K562 (cell line): ENCODE results near the gene RALGPS1. TPM values are rescaled to one million over a fixed set of nuclear protein-coding genes. Genes with fewer than 3 reads are reported as not detected.

Experiments
- ATAC-seq: fragments of 200-7000 bp; cut with Tn5 transposase; 3 replicates; pipeline ENCODE4 v1.9.1; 2020; ENCODE audit warnings: moderate library complexity
- BruUV-seq: library from RNA; stranded (reverse); fragments of 400-500 nt; replicated peaks from 2 replicates; lab custom pipeline; 2021; lab: Mats Ljungman, UMichigan
- CTCF ChIA-PET: fragments of 300-600 bp; formaldehyde crosslinking; extraction: SDS; loops from one replicate; lab custom pipeline; 2021; ENCODE audit warnings: low intra/inter-chr PET ratio; lab: Yijun Ruan, JAX
- POLR2A ChIA-PET: fragments of 300-600, 350-650 bp; sonication (Branson Sonifier 250); formaldehyde crosslinking; extraction: SDS; loops from one replicate; lab custom pipeline; 2021; ENCODE audit warnings: antibody characterized with exemption, inconsistent platforms; lab: Yijun Ruan, JAX
- DNase-seq, 4 experiments: peaks; one replicate each; pipeline versions ENCODE4 v3.0.0 to v3.0.0-alpha.2; 2011 to 2018; ENCODE audit warnings: low spot score in 3 of 4, mixed read lengths in 3 of 4; ENCODE audit errors: extremely low read depth in 1 of 4
- FAIRE-seq: peaks from 2 replicates; lab custom pipeline; 2011; peaks lifted over from hg19 to GRCh38; lab: Jason Lieb, UNC
- H2AFZ ChIP-seq: 2 replicates; pipeline ENCODE4 v1.6.0; 2011; ENCODE audit warnings: low read depth, low read length, control low read depth, inconsistent platforms
- H3K27ac ChIP-seq: fragments of 200-600 bp; 3 replicates; pipeline ENCODE4 v1.8.0; 2011; ENCODE audit warnings: low read depth, mild to moderate bottlenecking, control low read depth, inconsistent platforms, low read length, moderate library complexity, mixed read lengths; ENCODE audit errors: extremely low read depth
- H3K27me3 ChIP-seq, 2 experiments: fragments of 300-600 bp in 1 of 2; 2 replicates in 1 of 2; 3 replicates in 1 of 2; pipeline versions ENCODE4 v1.6.0 to v1.8.0; 2011; ENCODE audit warnings: inconsistent platforms in 2 of 2, low read length in 2 of 2, mild to moderate bottlenecking in 1 of 2, mixed read lengths in 1 of 2, moderate library complexity in 1 of 2; ENCODE audit not compliant: control insufficient read depth in 2 of 2, insufficient read depth in 2 of 2
- H3K36me3 ChIP-seq: fragments of 300-600 bp; 3 replicates; pipeline ENCODE4 v1.8.0; 2011; ENCODE audit warnings: mild to moderate bottlenecking, low read length, inconsistent platforms; ENCODE audit not compliant: control insufficient read depth, insufficient read depth
- H3K4me1 ChIP-seq, 2 experiments: fragments of 200-600 bp in 1 of 2; replicated peaks in 1 of 2; 2 replicates in 1 of 2; 3 replicates in 1 of 2; pipeline versions ENCODE4 v1.5.1 to v1.8.0; 2011; ENCODE audit warnings: inconsistent platforms in 2 of 2, low read length in 2 of 2, mild to moderate bottlenecking in 1 of 2, mixed read lengths in 1 of 2, moderate library complexity in 1 of 2; ENCODE audit not compliant: control insufficient read depth in 2 of 2, insufficient read depth in 2 of 2
- H3K4me2 ChIP-seq: 2 replicates; pipeline ENCODE4 v1.6.1; 2011; ENCODE audit warnings: low read length, control low read depth, inconsistent platforms, mixed read lengths; ENCODE audit not compliant: insufficient read depth
- H3K4me3 ChIP-seq: fragments of 200-600 bp; sonication (generic), shearing (Covaris generic); 2 replicates; pipeline ENCODE4 v1.5.1; 2016; ENCODE audit warnings: control low read depth, inconsistent platforms
- H3K79me2 ChIP-seq: fragments of 200-600 bp; 3 replicates; pipeline ENCODE4 v1.8.0; 2011; ENCODE audit warnings: low read length, inconsistent platforms; ENCODE audit not compliant: control insufficient read depth, insufficient read depth
- H3K9ac ChIP-seq, 2 experiments: 2 replicates each; pipeline versions ENCODE4 v1.6.0 to v1.6.1; 2011; ENCODE audit warnings: low read depth in 2 of 2, low read length in 2 of 2, control low read depth in 1 of 2, inconsistent platforms in 1 of 2, mild to moderate bottlenecking in 1 of 2, mixed read lengths in 1 of 2; ENCODE audit not compliant: insufficient read depth in 1 of 2
- H3K9me1 ChIP-seq: one replicate; pipeline ENCODE4 v1.6.0; 2011; ENCODE audit warnings: inconsistent platforms, mild to moderate bottlenecking, low read length, moderate library complexity; ENCODE audit not compliant: control insufficient read depth, insufficient read depth
- H3K9me3 ChIP-seq: replicated peaks from 2 replicates; pipeline ENCODE4 v1.5.1; 2011; ENCODE audit warnings: low read depth, low read length, inconsistent platforms; ENCODE audit not compliant: control insufficient read depth, insufficient read depth
- H4K20me1 ChIP-seq: replicated peaks from 2 replicates; pipeline ENCODE4 v1.6.1; 2011; ENCODE audit warnings: low read length, inconsistent platforms, mixed read lengths; ENCODE audit not compliant: control insufficient read depth, insufficient read depth
- HCFC1 ChIP-seq: IDR thresholded peaks from 2 replicates; pipeline ENCODE4 v1.6.1; 2012; ENCODE audit warnings: low read depth, low read length, improper control_type of control experiment
- SMAD4 ChIP-seq: fragments of 250-450 bp; sonication (Bioruptor Pico); conservative IDR thresholded peaks from 2 replicates; pipeline ENCODE4 v1.8.0; 2021; ENCODE audit warnings: inconsistent platforms, mild to moderate bottlenecking, moderate library complexity
- SOX6 ChIP-seq: fragments of 450-650 bp; IDR thresholded peaks from 2 replicates; pipeline ENCODE4 v1.6.1; 2014; ENCODE audit warnings: mild to moderate bottlenecking
- ZC3H8 ChIP-seq: fragments of 450-650 bp; IDR thresholded peaks from 2 replicates; pipeline ENCODE4 v1.6.1; 2017
- ZZZ3 ChIP-seq: fragments of 450-650 bp; IDR thresholded peaks from 2 replicates; pipeline ENCODE4 v1.6.1; 2016; ENCODE audit warnings: antibody characterized with exemption, mild to moderate bottlenecking, moderate library complexity
- WGBS: fragments of 100-300 bp; shearing (Covaris generic); methylation state at CpG from one replicate; pipeline ENCODE4 v1.1.6; 2016; ENCODE audit warnings: low coverage, mixed read lengths; ENCODE audit not compliant: insufficient coverage; ENCODE audit errors: missing lambda C conversion rate; 5-methylcytosine and 5-hydroxymethylcytosine counted together
- in situ Hi-C: fragments of 300-500 bp; cut with MboI; formaldehyde crosslinking; loops from 4 replicates; pipeline ENCODE4 v1.15.0; 2018; ENCODE audit warnings: inconsistent platforms, mixed read lengths
- intact Hi-C: fragments of 100-400 bp; cut with micrococcal nuclease; formaldehyde crosslinking; loops from 2 replicates; pipeline ENCODE4 v1.14.2; 2022
- polyA plus RNA-seq, 8 experiments: library from polyadenylated mRNA; depleted of rRNA in 4 of 8; stranded (reverse) in 5 of 8; unstranded in 3 of 8; fragments of >200 nt; fragmentation: Nextera tagmentation in 2 of 8; fragmentation: Illumina TruSeq in 1 of 8; extraction: Ambion mirVana in 2 of 8; extraction: Trizol in 1 of 8; gene quantifications; 2 replicates each; pipeline versions ENCODE4 v1.2.1 to v1.2.3, GENCODE V29; 2011 to 2014; ENCODE audit warnings: inconsistent platforms in 1 of 8, missing spikeins in 1 of 8
- total RNA-seq, 7 experiments: library from RNA; depleted of rRNA in 6 of 7; stranded (reverse); fragments of >200 nt in 6 of 7; fragmentation: Illumina TruSeq in 2 of 7; extraction: Trizol in 2 of 7; gene quantifications; 2 replicates each; pipeline versions ENCODE4 v1.2.1 to v1.2.3, GENCODE V29; 2011 to 2021; ENCODE audit warnings: low replicate concordance in 1 of 7
- TF ChIP-seq, protein P1 (sequence below), 2 experiments: fragments of 450-650 bp; formaldehyde crosslinking in 1 of 2; IDR thresholded peaks; 2 replicates each; pipeline versions ENCODE4 v1.4.0 to v1.6.1; 2014 to 2020; ENCODE audit warnings: mild to moderate bottlenecking in 2 of 2, borderline replicate concordance in 1 of 2, low read depth in 1 of 2

The RALGPS1 gene
- total and polyA plus RNA-seq, 9 of the 15 experiments (the other 6 are each of a cell fraction or from before 2014, with no cell fraction given), result 0.04 to 2.6 (median 1.5) TPM

DNA sequence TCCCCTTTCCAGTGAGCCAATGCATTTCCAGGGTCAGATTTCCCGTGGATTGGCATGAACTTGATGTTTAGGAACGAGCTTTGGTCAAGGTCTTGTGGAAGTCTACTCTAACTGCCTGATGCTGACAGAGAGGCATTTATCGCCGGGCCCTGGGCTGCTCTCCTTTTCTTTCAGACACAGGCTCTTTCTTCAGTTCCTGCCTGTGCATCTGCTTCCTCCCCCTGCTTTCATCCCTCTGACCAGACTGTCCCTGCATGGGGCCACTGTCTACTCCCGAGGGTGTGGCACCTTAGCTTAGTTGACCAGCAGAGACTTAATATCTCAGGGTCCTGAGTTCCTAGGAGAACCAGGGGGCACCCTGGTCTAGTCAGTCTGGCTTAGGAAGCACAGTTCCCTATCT is 41.2 kb downstream of the RALGPS1 start:
- Histone ChIP-seq H3K9me1 (no peaks in the 10 kb centered on the region), H3K9me3 (no peaks in the 10 kb centered on the region), H3K36me3 (no peaks in the 10 kb centered on the region), H4K20me1 (no peaks in the 10 kb centered on the region), H2AFZ (no peak overlapping the region), H3K9ac (no peak overlapping the region), H3K4me3 (no peak overlapping the region), H3K4me1 (peaks cover 5 to 18% of the 10 kb centered on the region in 2 experiments; a peak in 3 of 5 replicates), H3K4me2 (no peak overlapping the region), H3K27me3 (peaks cover 0 to 3% of the 10 kb centered on the region in 2 experiments; a peak in 2 of 5 replicates), H3K79me2 (no peaks in the 10 kb centered on the region), H3K27ac (no peak overlapping the region)
- no peak for ATAC-seq
- BruUV-seq, result no TSS peak
- 25% methylated on average over 5 of the region's 5 CpGs for WGBS
- ChIA-PET POLR2A (no interaction called here), CTCF (interaction anchor here (0.6 kb wide), 1 partner anchor 11 kb away, joined by 3 read pairs; no protein-coding TSS in a partner anchor)
- in situ Hi-C loops, result no loop called here
- no peak for FAIRE-seq
- peak in 2 of 4 experiments; percentile 23 to 27 for DNase-seq
- intact Hi-C loops, result no loop called here
- TF ChIP-seq SMAD4 (CRISPR knock-in tag) (0 out of 2 replicates have a peak, but pooled peaks have one; percentile 20), ZZZ3 (no peak), SOX6 (no peak), ZC3H8 (no peak)

GRCh38 chr9:126956917-126957686 is 42.5 kb downstream of the RALGPS1 start:
- BruUV-seq, result no TSS peak
- TF ChIP-seq HCFC1, result no peak
- TF ChIP-seq, protein P1, sequence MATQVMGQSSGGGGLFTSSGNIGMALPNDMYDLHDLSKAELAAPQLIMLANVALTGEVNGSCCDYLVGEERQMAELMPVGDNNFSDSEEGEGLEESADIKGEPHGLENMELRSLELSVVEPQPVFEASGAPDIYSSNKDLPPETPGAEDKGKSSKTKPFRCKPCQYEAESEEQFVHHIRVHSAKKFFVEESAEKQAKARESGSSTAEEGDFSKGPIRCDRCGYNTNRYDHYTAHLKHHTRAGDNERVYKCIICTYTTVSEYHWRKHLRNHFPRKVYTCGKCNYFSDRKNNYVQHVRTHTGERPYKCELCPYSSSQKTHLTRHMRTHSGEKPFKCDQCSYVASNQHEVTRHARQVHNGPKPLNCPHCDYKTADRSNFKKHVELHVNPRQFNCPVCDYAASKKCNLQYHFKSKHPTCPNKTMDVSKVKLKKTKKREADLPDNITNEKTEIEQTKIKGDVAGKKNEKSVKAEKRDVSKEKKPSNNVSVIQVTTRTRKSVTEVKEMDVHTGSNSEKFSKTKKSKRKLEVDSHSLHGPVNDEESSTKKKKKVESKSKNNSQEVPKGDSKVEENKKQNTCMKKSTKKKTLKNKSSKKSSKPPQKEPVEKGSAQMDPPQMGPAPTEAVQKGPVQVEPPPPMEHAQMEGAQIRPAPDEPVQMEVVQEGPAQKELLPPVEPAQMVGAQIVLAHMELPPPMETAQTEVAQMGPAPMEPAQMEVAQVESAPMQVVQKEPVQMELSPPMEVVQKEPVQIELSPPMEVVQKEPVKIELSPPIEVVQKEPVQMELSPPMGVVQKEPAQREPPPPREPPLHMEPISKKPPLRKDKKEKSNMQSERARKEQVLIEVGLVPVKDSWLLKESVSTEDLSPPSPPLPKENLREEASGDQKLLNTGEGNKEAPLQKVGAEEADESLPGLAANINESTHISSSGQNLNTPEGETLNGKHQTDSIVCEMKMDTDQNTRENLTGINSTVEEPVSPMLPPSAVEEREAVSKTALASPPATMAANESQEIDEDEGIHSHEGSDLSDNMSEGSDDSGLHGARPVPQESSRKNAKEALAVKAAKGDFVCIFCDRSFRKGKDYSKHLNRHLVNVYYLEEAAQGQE (IDR thresholded peaks at IDR 0.05; ENCODE audit: borderline replicate concordance), result peak; percentile 96
- TF ChIP-seq, protein P1 (CRISPR knock-in tag; IDR thresholded peaks at IDR 0.05; ENCODE audit: low read depth), result no peak

More at GRCh38 chr9:126956917-126957686, 42.5 kb downstream of the RALGPS1 start:
- Histone ChIP-seq H4K20me1 (no peaks in the 10 kb centered on the region), H3K4me1 (peaks cover 5 to 18% of the 10 kb centered on the region in 2 experiments; a peak in 3 of 5 replicates), H3K9me1 (no peaks in the 10 kb centered on the region), H3K79me2 (no peaks in the 10 kb centered on the region), H3K27me3 (peaks cover 0 to 6% of the 10 kb centered on the region in 2 experiments; a peak in 2 of 5 replicates), H3K9me3 (no peaks in the 10 kb centered on the region), H3K27ac (peak overlapping the region; percentile 22; the same call in 2 of the 3 replicates), H3K4me2 (no peak overlapping the region; the same call in 1 of the 2 replicates), H3K4me3 (no peak overlapping the region), H2AFZ (no peak overlapping the region), H3K36me3 (no peaks in the 10 kb centered on the region), H3K9ac (peak overlapping the region in 1 of 2 experiments; percentile 21; a peak in 1 of 4 replicates)
- ATAC-seq (peak; percentile 54), FAIRE-seq (no peak), DNase-seq (peak; percentile 22 to 51 (median 37))
- POLR2A ChIA-PET, result interaction anchor here (1.0 to 1.4 kb wide), 2 partner anchors 12 to 13 kb away, joined by 4 read pairs; no protein-coding TSS in a partner anchor
- in situ Hi-C loops (no loop called here), intact Hi-C loops (no loop called here)
- 51% methylated on average over 7 of the region's 7 CpGs for WGBS
- CTCF ChIA-PET, result no interaction called here
